HuH-7.5 (cell line): ENCODE data around the gene KCNQ1OT1.

ENCODE experiments used
- DNase-seq: peaks from one replicate; pipeline ENCODE4 v3.0.0; 2011; ENCODE audit warnings: low spot score

Gene KCNQ1OT1

DNA sequence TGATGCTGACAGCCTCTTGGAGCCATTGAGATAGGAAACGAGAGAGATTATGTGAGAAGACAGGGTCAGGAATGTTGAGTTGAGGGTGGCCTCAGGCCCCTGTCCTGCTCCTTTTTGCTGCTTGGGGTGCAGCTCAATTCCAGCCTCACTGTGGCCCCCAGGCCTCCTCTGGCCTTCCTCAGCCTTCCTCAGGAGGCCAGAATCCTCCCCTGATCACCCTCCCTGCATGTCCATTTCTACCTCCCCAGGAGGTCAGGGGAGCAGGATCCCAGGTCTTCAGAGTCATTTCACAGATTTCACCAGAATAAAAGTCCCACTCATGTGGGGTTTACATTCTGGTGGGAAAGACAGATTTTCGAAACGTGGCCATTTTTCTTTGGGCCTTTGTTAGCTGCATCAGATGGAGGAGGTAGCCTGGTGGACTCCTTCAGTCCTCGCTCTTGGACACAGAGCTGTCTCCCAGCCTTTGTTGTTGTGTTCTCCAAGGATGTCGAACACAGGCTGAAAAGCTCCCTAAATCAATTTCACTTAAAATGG, 2.2 kb upstream of the KCNQ1OT1 start:
- DNase-seq: no peak

- DNase-seq: no peak
Measured at GRCh38 chr11:2701230-2701629, 1.4 kb upstream of the KCNQ1OT1 start.

- peak; percentile 73 for DNase-seq
Measured at GRCh38 chr11:2700415-2701211, 819 bp upstream of the KCNQ1OT1 start.

DNA sequence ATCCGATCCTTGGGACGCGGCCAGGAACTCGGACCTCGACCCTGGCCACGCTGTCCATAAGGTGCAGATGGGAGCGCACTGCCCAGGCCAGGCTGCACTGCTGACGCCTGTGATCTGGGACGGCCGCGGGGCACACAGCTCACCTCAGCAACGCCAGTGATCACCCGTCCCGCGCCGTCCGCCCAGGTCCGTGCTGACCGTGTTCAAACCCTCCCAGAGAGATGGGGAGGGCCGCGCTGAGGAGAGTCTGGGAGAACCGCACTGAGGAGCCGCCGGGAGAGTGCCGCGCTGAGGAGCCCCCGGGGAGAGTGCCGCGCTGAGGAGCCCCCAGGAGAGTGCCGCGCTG, 636 bp downstream of the KCNQ1OT1 start:
- DNase-seq: peak; percentile 37

GRCh38 chr11:2698386-2699184, 1.2 kb downstream of the KCNQ1OT1 start:
- no peak for DNase-seq

DNA sequence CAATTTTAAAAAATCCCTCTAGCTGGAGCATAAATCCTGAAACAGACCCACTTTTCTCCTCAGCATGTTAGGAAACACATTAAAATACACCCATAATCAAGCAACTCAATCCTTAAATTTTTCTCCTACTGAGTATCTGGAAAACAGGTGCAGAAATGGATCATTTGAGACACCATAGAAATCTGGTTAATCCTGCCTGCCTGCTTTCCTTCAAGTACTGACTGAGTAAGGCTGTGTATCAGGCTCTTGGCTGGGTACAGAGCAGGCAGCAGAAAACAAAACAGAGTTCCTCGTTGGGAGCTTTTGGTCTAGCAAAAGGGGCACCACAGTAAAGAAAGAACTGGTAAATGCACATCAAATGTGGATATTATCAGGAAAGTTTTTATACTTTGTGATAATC, 1.9 kb downstream of the KCNQ1OT1 start:
- DNase-seq: no peak

DNA sequence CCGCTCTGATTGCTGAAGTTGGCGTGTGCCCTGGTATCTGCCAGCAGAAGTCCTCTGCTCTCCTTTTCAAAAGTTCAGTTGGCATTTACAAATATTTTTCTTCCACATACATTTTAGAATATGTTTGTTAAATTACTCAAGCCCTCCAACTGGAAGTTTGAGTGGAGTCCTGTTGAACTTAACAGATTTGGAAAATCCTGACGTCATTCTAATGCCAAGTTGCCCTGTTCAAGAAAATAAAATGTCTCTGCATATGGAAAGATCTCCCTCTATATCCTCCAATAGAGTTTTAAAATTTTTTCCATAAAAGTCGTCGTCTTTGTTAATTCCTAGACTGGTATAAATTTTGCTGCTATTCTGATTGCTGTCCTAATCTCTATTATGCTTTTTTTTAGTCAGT, 3.3 kb downstream of the KCNQ1OT1 start:
- no peak for DNase-seq

GRCh38 chr11:2694995-2695939, 4.5 kb downstream of the KCNQ1OT1 start:
- DNase-seq: no peak

DNA sequence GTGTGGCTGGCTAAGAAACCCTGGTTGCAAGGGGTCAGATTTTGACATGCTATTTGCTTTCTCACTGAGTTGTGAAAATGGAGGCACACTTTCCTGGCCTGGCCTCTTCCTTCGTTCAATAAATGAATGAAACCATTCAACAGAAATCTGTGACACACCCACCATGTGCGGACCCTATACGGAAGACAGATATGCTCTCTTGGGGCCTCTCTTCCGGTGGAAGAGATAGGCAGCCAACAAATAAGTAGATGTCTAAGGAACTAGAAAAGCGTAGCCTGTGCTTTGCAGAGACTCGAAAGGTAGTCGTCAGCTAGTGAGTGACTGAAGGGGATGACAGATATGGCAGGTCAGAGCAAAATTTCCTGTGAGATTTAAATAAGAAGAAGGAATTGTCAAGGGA, 5.3 kb downstream of the KCNQ1OT1 start:
- no peak for DNase-seq

DNA sequence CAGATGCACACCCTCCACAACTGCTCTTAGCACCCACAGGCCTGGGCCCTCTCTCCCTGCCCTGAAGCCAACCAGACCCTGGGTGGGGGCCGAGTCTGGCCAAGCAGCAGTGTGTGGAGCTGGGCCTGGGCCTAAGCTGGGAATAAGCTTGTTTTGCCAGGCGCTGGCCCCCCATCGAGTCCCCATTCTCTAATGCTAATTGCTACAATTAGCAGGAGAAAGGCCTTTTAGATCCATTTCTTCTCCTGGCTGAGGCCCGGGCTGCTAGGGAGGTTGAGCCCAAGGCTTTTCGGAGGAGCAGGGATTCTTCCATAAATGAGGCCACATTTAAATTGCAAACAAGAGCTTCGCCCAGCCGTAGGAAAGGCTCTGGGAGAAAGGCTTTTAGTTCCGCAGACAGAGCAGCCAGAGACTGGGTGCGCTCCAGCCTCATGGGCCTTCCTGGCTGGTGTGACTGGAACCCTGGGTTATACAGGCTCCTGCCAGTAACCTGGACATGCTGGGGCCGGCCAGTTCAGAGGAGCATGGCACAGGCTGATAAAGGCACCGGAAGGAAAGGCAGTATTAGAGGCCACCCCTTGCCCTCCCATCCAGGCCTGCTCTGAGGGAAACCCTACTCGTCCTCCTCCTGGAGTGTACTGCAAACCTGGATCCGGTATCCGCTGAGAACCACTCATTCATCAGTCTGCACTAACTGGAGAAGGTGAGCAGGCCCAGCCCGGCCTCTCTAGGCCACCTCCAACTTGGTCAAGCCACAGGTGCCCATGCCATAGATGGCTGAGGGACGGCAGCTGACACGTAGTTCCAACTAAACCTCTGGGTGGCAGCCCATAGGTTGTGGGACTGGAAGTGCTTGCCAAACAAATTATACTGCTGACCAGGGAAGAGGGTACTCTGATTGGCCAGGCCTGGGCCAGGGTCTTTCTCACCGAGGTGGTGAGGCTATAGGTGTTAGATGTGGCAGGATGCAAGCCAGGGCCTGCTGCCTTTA, 6.2 kb downstream of the KCNQ1OT1 start:
- no peak for DNase-seq

GRCh38 chr11:2691991-2692875, 7.6 kb downstream of the KCNQ1OT1 start:
- DNase-seq: no peak

GRCh38 chr11:2691355-2691761, 8.4 kb downstream of the KCNQ1OT1 start:
- DNase-seq: no peak

DNA sequence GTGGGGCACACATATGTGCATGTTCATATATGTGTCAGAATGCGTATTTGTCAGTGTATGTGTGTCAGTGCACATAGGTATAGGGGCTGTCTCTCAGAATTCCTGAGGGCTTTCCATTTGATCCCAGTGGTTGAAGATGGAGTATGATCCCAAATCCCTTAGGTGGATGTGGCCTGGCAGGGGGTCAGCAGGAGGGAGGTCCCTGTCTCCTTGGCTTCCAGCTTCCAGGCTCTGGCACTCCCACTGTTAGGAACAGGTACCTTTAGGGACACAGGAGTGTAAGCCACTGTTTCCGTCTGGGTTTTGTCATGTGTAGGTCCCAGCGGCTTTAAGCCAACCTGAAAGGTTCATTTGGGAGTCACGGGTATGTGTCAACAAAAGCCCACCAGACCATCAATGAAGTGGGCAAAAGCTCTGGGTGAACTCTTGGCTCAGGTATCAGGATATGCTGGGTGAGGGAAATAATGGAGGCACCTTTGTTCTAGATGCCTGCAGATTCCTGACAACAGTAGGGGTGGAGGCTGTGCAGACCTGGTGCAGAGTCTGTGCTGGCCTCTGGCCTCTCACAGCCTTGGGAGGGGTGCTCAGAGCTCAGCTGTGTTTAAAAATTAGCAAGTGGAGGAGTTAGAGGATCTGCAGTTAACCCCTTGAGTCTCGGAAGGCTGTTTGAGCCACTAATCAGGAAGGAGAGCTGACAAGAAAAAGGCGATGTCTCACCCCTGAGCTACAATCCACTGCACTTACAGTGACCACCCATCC, 9.0 kb downstream of the KCNQ1OT1 start:
- no peak for DNase-seq

DNA sequence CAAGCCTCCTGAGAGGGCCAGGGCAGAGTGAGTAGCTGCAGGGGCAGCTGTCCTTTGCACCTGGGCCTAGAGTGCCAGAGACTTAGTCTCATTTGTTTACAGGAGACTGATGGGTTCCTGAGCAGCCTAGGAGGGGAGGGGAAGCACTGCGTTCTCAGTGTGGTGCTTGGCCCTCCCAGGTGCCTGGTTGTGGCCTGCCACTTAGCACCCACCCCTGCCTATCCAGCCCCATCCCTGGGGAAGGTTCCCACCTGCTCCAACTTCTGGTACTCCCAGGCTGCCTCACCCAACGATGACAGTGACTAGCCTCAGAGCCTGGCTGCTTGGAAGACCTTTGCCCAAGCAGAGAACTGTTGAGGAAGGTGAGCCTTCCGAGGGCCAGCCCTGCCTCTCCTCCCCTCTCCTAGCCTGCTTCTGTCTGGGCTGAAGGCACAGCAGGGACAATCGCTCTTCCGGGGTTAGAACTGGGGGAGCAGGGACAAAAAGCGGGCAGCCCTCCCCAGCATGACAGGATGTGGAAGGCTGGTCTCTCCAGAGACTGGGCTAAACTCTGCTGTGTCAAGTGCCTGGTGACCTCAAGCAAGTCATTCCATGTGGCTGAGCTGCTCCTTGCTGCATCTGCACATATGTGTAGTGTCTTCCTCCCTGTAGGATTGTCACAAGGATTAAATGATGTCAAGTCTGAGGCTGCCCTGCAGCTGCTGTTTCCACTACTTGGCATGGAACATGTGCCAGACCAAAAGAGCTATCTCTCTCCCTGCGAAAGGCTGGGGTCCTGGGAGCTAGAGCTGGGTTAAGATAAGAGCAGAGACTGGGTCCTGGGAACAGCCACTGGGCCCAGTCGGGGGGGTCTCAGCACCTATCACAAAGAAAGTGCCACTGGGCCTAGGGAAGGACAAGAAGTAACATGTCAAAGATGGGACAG, 9.9 kb downstream of the KCNQ1OT1 start:
- no peak for DNase-seq

DNA sequence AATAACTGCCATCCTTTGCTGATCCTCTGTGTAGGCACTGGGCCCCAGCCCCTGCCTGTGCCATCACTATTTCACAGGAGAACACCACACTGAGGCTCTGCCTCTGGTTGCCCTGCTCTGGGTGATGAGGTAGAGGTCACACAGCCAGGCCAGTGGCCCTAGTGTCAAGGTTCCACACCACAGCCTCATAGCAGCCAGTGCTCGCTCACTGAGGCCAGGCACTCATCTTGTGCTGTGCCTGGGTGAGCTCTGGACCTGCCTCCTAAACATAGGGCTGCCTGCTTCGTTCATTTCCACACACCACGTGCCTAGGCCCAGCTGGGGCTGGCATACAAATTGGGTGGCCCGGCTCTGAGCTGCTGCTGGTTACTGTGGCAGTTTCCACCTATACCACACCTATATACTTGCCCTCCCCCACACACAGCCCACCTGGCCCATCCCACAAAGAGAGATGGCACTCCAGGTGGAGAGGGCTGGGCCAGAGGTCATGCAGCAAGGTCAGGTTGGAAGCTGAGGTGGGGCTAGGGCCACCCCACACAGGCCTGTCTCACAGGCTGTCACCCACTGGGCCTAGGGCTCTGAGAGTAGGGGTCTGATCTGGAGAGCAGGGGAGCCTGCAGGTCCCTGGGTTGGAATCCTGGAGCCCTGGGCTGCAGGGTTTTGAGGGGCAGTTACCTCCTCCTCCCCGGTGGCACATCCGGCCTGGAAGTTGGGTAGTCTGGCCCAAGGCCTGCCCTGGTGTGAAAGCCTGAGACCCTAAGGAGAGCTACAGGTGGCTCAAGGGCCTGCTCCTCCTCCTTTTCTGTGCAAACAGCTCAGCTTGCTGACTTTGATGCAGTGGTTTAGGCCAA, 11.2 kb downstream of the KCNQ1OT1 start:
- no peak for DNase-seq

DNA sequence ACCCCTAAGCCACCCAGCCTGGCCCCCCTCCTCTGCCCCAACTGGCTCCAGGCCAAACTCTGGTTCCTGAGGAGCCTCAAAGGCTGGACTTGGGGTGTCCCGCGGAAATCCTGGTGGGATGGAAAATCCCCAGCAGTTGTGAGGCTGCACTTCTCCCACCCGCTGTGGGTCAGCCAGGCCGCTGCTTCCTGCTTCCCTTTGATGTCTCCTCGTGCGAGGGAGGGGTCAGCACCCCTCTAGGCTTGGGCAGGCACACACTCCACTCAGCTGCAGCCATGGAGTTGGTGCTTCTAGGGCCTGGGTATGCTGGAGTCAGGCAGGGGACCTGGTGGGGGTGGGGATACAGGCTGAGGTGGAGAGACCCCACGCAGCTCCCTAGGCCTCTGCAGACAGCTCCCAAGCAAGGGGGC, 12.0 kb downstream of the KCNQ1OT1 start:
- no peak for DNase-seq

GRCh38 chr11:2687223-2687530, 12.6 kb downstream of the KCNQ1OT1 start:
- DNase-seq: no peak
